SJCRH30 (cell line): ENCODE data around the gene TMTC2. TPM values are rescaled to one million over a fixed set of nuclear protein-coding genes. Genes with fewer than 3 reads are reported as not detected.

ENCODE experiments used
- DNase-seq, 2 experiments: peaks; one replicate each; pipeline ENCODE4 v3.0.0-alpha.2; 2015 to 2020
- H3K27ac ChIP-seq: fragments of 250-450 bp; sonication (Bioruptor Pico); 2 replicates; pipeline ENCODE4 v1.5.1; 2020; ENCODE audit warnings: mild to moderate bottlenecking, moderate library complexity
- H3K27me3 ChIP-seq: fragments of 250-450 bp; sonication (Bioruptor Pico); 2 replicates; pipeline ENCODE4 v1.5.1; 2020; ENCODE audit warnings: mild to moderate bottlenecking, moderate library complexity
- H3K36me3 ChIP-seq: fragments of 250-450 bp; sonication (Bioruptor Pico); 2 replicates; pipeline ENCODE4 v1.5.1; 2020; ENCODE audit warnings: mild to moderate bottlenecking, moderate library complexity
- H3K4me1 ChIP-seq: fragments of 250-450 bp; sonication (Bioruptor Pico); 2 replicates; pipeline ENCODE4 v1.5.1; 2020; ENCODE audit warnings: mild to moderate bottlenecking, moderate library complexity
- H3K4me3 ChIP-seq: fragments of 250-450 bp; sonication (Bioruptor Pico); 2 replicates; pipeline ENCODE4 v1.5.1; 2020; ENCODE audit warnings: mild to moderate bottlenecking, moderate library complexity
- H3K9me3 ChIP-seq: fragments of 250-450 bp; sonication (Bioruptor Pico); replicated peaks from 2 replicates; pipeline ENCODE4 v1.5.1; 2020; ENCODE audit warnings: mild to moderate bottlenecking, moderate library complexity
- total RNA-seq: library from RNA; depleted of rRNA; stranded (reverse); fragments of >200 nt; shearing (Covaris generic); gene quantifications from 2 replicates; pipeline ENCODE4 v1.2.3, GENCODE V29; 2014

The TMTC2 gene
- total RNA-seq, 1 experiment from 2014 or later = 6.5 TPM

DNA sequence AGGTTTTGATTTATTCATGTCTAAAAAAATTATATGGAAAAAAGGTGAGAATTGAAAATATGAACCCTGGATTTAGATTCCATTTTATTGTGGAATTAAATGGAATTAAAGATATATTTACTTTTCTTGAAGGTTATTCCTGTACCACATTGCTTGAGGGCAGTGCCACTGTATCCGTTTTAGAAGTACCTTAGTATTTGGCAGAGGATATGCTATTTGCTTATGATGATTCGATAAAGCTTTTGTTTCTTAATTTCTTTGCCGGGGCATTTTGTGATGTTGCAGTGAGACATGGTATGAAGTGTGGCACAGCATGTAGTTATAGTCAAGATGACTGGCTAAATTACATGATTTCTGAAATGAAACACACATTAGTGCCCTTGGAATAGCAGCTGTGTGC, 7.6 kb downstream of the TMTC2 start:
- DNase-seq = no peak
- H3K4me1 ChIP-seq = no peaks in the 10 kb centered on the region
- H3K27me3 ChIP-seq = no peaks in the 10 kb centered on the region
- no peak overlapping the region for H3K27ac ChIP-seq
- no peaks in the 10 kb centered on the region for H3K36me3 ChIP-seq
- H3K9me3 ChIP-seq = no peaks in the 10 kb centered on the region
- no peak overlapping the region for H3K4me3 ChIP-seq

GRCh38 chr12:82694970-82695369, 8.3 kb downstream of the TMTC2 start:
- Histone ChIP-seq H3K9me3 (no peaks in the 10 kb centered on the region), H3K4me3 (no peak overlapping the region), H3K36me3 (no peaks in the 10 kb centered on the region), H3K4me1 (no peaks in the 10 kb centered on the region), H3K27ac (no peak overlapping the region), H3K27me3 (no peaks in the 10 kb centered on the region)
- DNase-seq = no peak

DNA sequence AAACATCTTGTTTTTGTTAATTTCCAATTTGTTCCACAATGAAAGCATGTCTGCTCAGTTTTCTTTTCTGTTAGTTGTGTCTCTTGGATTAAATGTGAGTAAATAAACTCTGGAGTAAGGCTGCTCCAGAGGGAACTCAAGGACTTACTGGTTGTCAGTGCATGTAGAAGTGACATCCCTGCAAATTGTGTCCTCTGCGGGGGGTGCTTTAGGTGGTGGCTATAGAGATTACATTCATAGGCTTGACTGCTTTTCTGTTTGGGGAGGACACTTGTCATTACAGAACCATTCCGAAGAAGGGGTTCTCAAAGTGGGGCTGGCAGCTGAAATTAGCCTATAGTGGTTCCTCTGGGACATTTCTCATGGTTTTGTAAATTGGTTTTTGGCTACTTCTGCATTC, 8.8 kb downstream of the TMTC2 start:
- no peaks in the 10 kb centered on the region for H3K27me3 ChIP-seq
- no peak for DNase-seq
- no peak overlapping the region for H3K27ac ChIP-seq
- no peaks in the 10 kb centered on the region for H3K4me1 ChIP-seq
- no peaks in the 10 kb centered on the region for H3K9me3 ChIP-seq
- no peak overlapping the region for H3K4me3 ChIP-seq
- no peaks in the 10 kb centered on the region for H3K36me3 ChIP-seq

- Histone ChIP-seq H3K27me3 (no peaks in the 10 kb centered on the region), H3K36me3 (no peaks in the 10 kb centered on the region)
- no peak for DNase-seq
These were observed 9.8 kb downstream of the TMTC2 start for GRCh38 chr12:82696543-82696942.

GRCh38 chr12:82698708-82699564, 12.2 kb downstream of the TMTC2 start:
- H3K27me3 ChIP-seq = no peaks in the 10 kb centered on the region
- no peaks in the 10 kb centered on the region for H3K4me1 ChIP-seq
- no peak for DNase-seq
- no peaks in the 10 kb centered on the region for H3K9me3 ChIP-seq
- no peak overlapping the region for H3K4me3 ChIP-seq
- no peaks in the 10 kb centered on the region for H3K36me3 ChIP-seq
- H3K27ac ChIP-seq = no peak overlapping the region

More at GRCh38 chr12:82696543-82696942, 9.8 kb downstream of the TMTC2 start:
- Histone ChIP-seq H3K4me3 (no peak overlapping the region), H3K4me1 (no peaks in the 10 kb centered on the region), H3K9me3 (no peaks in the 10 kb centered on the region), H3K27ac (no peak overlapping the region)

- no peaks in the 10 kb centered on the region for H3K4me1 ChIP-seq
- no peaks in the 10 kb centered on the region for H3K36me3 ChIP-seq
- H3K9me3 ChIP-seq = no peaks in the 10 kb centered on the region
- no peak overlapping the region for H3K27ac ChIP-seq
- H3K27me3 ChIP-seq = no peaks in the 10 kb centered on the region
- no peak overlapping the region for H3K4me3 ChIP-seq
- no peak for DNase-seq
These were observed 19.1 kb downstream of the TMTC2 start for GRCh38 chr12:82705774-82706173.

GRCh38 chr12:82708061-82708879, 21.6 kb downstream of the TMTC2 start:
- DNase-seq = no peak
- Histone ChIP-seq H3K4me1 (no peaks in the 10 kb centered on the region), H3K9me3 (no peaks in the 10 kb centered on the region), H3K27me3 (no peaks in the 10 kb centered on the region), H3K27ac (no peak overlapping the region), H3K4me3 (no peak overlapping the region), H3K36me3 (no peaks in the 10 kb centered on the region)

DNA sequence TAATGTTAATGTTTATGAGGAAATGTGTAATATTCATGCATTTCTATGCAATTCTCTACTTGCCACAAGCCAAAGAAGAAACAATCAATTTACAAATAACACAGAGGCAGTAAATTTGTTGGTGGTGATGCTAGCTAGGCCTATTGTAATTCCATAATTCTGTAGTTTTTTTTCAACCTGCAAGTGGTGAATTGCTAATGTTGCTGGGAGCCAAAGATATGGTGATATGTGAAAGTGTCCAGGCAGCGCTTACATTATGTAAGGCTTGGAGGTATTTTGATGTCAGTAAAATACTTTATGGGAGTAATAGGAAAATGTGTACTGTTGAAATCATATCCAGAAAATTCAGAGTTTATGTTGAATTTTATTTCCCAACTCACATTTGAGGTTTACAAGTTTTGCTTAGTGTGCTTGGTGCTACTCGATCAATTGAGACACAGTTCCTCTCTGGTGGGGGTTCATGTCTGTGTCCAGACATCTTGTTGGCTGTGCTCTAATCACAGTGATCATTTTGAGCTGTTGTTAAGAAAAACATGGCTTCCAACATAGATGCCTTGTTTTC, 23.2 kb downstream of the TMTC2 start:
- Histone ChIP-seq H3K4me3 (no peak overlapping the region), H3K36me3 (no peaks in the 10 kb centered on the region), H3K9me3 (no peaks in the 10 kb centered on the region), H3K27ac (no peak overlapping the region), H3K27me3 (no peaks in the 10 kb centered on the region), H3K4me1 (no peaks in the 10 kb centered on the region)
- DNase-seq = no peak

- no peak for DNase-seq
- no peaks in the 10 kb centered on the region for H3K27me3 ChIP-seq
- H3K36me3 ChIP-seq = no peaks in the 10 kb centered on the region
- no peak overlapping the region for H3K27ac ChIP-seq
- H3K4me3 ChIP-seq = no peak overlapping the region
- H3K4me1 ChIP-seq = no peaks in the 10 kb centered on the region
- no peaks in the 10 kb centered on the region for H3K9me3 ChIP-seq
These were observed 24.0 kb downstream of the TMTC2 start for GRCh38 chr12:82710741-82711140.

DNA sequence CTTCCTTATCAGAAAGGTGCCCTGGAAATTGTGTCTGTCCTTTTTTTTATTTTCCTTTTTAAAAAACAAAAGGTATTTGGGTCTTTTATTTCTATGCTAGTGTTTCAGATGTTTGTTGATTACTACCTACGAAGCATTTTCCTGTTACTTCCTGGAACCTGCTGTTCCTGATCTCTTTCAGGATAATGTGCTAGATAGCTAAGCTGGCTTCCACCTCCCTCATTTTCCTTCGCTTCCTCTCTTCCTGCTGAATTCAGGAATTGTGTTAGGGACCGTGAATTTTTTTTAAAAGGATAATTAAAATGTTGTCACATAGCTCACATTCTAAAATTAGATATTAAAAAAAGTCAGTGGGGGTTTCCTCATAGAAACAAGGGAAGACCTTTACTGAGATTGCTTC, 27.7 kb downstream of the TMTC2 start:
- Histone ChIP-seq H3K27ac (no peak overlapping the region), H3K9me3 (no peaks in the 10 kb centered on the region), H3K27me3 (no peaks in the 10 kb centered on the region), H3K4me3 (no peak overlapping the region), H3K36me3 (no peaks in the 10 kb centered on the region), H3K4me1 (no peaks in the 10 kb centered on the region)
- DNase-seq = no peak

GRCh38 chr12:82721726-82722125, 35.0 kb downstream of the TMTC2 start:
- H3K27me3 ChIP-seq = no peaks in the 10 kb centered on the region
- no peaks in the 10 kb centered on the region for H3K36me3 ChIP-seq
- no peak for DNase-seq
- H3K4me3 ChIP-seq = no peak overlapping the region
- no peaks in the 10 kb centered on the region for H3K4me1 ChIP-seq
- no peaks in the 10 kb centered on the region for H3K9me3 ChIP-seq
- no peak overlapping the region for H3K27ac ChIP-seq

GRCh38 chr12:82723093-82723492, 36.4 kb downstream of the TMTC2 start:
- Histone ChIP-seq H3K36me3 (no peaks in the 10 kb centered on the region), H3K27me3 (no peaks in the 10 kb centered on the region), H3K9me3 (no peaks in the 10 kb centered on the region), H3K4me3 (no peak overlapping the region), H3K27ac (no peak overlapping the region), H3K4me1 (no peaks in the 10 kb centered on the region)
- DNase-seq = no peak

GRCh38 chr12:82723891-82724290, 37.2 kb downstream of the TMTC2 start:
- Histone ChIP-seq H3K27me3 (no peaks in the 10 kb centered on the region), H3K4me3 (no peak overlapping the region), H3K4me1 (no peaks in the 10 kb centered on the region), H3K9me3 (no peaks in the 10 kb centered on the region), H3K36me3 (no peaks in the 10 kb centered on the region), H3K27ac (no peak overlapping the region)
- no peak for DNase-seq

DNA sequence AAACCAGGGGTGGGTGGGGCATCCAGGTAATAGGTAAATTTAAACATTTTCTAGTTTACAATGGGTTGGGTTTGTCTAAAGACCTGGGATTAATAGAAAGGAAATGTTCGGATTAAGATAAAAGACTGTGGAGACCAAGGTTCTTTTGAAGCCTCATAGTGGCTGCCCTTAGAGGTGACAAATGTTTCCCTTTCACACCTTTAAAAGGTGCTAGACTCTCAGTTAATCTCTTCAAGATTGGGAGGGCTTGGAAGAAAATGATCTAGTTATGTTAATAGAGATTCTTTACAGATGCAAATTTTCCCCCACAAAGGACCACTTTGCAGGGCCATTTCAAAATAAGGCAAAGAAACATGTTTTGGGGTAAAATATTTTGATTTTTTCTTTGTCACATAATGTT, 39.0 kb downstream of the TMTC2 start:
- Histone ChIP-seq H3K27me3 (no peaks in the 10 kb centered on the region), H3K4me1 (no peaks in the 10 kb centered on the region), H3K27ac (no peak overlapping the region), H3K4me3 (no peak overlapping the region), H3K36me3 (no peaks in the 10 kb centered on the region), H3K9me3 (no peaks in the 10 kb centered on the region)
- DNase-seq = no peak

GRCh38 chr12:82727886-82728285, 41.2 kb downstream of the TMTC2 start:
- H3K4me3 ChIP-seq = no peak overlapping the region
- no peak overlapping the region for H3K27ac ChIP-seq
- H3K27me3 ChIP-seq = no peaks in the 10 kb centered on the region
- H3K9me3 ChIP-seq = no peaks in the 10 kb centered on the region
- H3K36me3 ChIP-seq = no peaks in the 10 kb centered on the region
- no peak for DNase-seq
- H3K4me1 ChIP-seq = no peaks in the 10 kb centered on the region
